Measurements from ENCODE around the gene MARCHF10.

DNA sequence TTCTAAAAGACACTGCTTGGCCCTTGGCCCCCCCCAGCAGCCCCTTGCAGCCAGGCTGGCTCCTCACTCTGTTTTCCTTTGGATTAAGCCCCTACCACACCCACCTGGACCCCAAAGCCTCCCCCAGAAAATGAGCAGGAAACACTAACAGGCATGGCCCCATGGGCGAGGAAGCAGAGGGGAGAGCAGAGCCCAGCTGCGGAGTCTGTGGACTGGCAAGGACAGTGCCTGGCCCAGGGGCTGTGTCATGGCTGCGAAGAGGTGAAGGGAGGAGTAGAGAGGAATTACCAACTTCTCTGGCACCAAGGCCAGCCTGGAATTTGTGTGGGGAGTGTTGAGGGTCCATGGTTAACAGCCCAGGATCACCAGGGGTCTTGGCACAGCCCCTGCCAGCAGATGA, 133.3 kb downstream of the MARCHF10 start:
- TF ChIP-seq POLR2A (IDR thresholded peaks at IDR 0.05): no peak
- TF ChIP-seq, protein P1, sequence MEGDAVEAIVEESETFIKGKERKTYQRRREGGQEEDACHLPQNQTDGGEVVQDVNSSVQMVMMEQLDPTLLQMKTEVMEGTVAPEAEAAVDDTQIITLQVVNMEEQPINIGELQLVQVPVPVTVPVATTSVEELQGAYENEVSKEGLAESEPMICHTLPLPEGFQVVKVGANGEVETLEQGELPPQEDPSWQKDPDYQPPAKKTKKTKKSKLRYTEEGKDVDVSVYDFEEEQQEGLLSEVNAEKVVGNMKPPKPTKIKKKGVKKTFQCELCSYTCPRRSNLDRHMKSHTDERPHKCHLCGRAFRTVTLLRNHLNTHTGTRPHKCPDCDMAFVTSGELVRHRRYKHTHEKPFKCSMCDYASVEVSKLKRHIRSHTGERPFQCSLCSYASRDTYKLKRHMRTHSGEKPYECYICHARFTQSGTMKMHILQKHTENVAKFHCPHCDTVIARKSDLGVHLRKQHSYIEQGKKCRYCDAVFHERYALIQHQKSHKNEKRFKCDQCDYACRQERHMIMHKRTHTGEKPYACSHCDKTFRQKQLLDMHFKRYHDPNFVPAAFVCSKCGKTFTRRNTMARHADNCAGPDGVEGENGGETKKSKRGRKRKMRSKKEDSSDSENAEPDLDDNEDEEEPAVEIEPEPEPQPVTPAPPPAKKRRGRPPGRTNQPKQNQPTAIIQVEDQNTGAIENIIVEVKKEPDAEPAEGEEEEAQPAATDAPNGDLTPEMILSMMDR (IDR thresholded peaks at IDR 0.05): no peak
